Posterior vena cava (tissue), 2 donors: ENCODE data around the gene SHISA9. TPM values are rescaled to one million over a fixed set of nuclear protein-coding genes. Genes with fewer than 3 reads are reported as not detected.

Source experiments
- DNase-seq: peaks from one replicate; pipeline ENCODE4 v3.0.0-alpha.2; 2020; ENCODE audit warnings: low spot score
- intact Hi-C, 2 donors: fragments of 100-400 bp; cut with DNase I; formaldehyde crosslinking; loops; one replicate each; pipeline versions ENCODE4 v1.14.1 to v1.14.2; 2022 to 2023
- total RNA-seq, 2 donors: library from RNA; stranded (reverse); fragmentation: NEBNext Ultra II Directional; extraction: Animal tissue kit (Norgen Biotek cat#: 25700); gene quantifications; one replicate each; pipeline ENCODE4 v1.2.1, GENCODE V29; 2021
- donor health status: DM: yes; HTN: yes; CAD: no.
- donor health status: DM: yes; HTN: yes; CAD: no.

SHISA9 gene
- total RNA-seq, 2 donors from 2014 or later, result 0.14 TPM; not detected in 1

- no peak for DNase-seq
- intact Hi-C loops, result no loop called here
These were observed 237.1 kb downstream of the SHISA9 start for GRCh38 chr16:13138528-13138927.

GRCh38 chr16:13139661-13140241 is 238.4 kb downstream of the SHISA9 start:
- intact Hi-C loops, result no loop called here
- no peak for DNase-seq

- intact Hi-C loops, result no loop called here
These were observed 242.2 kb downstream of the SHISA9 start for GRCh38 chr16:13143551-13143950.

GRCh38 chr16:13146829-13147228 is 245.4 kb downstream of the SHISA9 start:
- no peak for DNase-seq
- intact Hi-C loops, result no loop called here

More at GRCh38 chr16:13143551-13143950, 242.2 kb downstream of the SHISA9 start:
- no peak for DNase-seq

- intact Hi-C loops, result no loop called here
These were observed 246.9 kb downstream of the SHISA9 start for GRCh38 chr16:13148294-13148693.

GRCh38 chr16:13148836-13149235 is 247.4 kb downstream of the SHISA9 start:
- intact Hi-C loops, result no loop called here
- no peak for DNase-seq

More at GRCh38 chr16:13148294-13148693, 246.9 kb downstream of the SHISA9 start:
- DNase-seq, result no peak

GRCh38 chr16:13150181-13150885 is 248.9 kb downstream of the SHISA9 start:
- DNase-seq, result no peak
- intact Hi-C loops, result no loop called here

- intact Hi-C loops, result no loop called here
- no peak for DNase-seq
These were observed 252.3 kb downstream of the SHISA9 start for GRCh38 chr16:13153696-13154095.

- DNase-seq, result no peak
- intact Hi-C loops, result no loop called here
These were observed 253.4 kb downstream of the SHISA9 start for GRCh38 chr16:13154799-13155198.

- intact Hi-C loops, result no loop called here
- no peak for DNase-seq
These were observed 254.0 kb downstream of the SHISA9 start for GRCh38 chr16:13155377-13155776.

GRCh38 chr16:13155780-13156179 is 254.4 kb downstream of the SHISA9 start:
- no peak for DNase-seq
- intact Hi-C loops, result no loop called here

- intact Hi-C loops, result no loop called here
- no peak for DNase-seq
These were observed 255.7 kb downstream of the SHISA9 start for GRCh38 chr16:13157082-13157481.

- no peak for DNase-seq
- intact Hi-C loops, result no loop called here
These were observed 257.0 kb downstream of the SHISA9 start for GRCh38 chr16:13158427-13158826.

GRCh38 chr16:13165024-13165423 is 263.6 kb downstream of the SHISA9 start:
- intact Hi-C loops, result no loop called here
- DNase-seq, result no peak

- intact Hi-C loops, result no loop called here
- no peak for DNase-seq
These were observed 266.7 kb downstream of the SHISA9 start for GRCh38 chr16:13168091-13168572.

GRCh38 chr16:13171313-13171712 is 269.9 kb downstream of the SHISA9 start:
- no peak for DNase-seq
- intact Hi-C loops, result no loop called here

- intact Hi-C loops, result no loop called here
- DNase-seq, result no peak
These were observed 275.3 kb downstream of the SHISA9 start for GRCh38 chr16:13176711-13177110.

- no peak for DNase-seq
- intact Hi-C loops, result no loop called here
These were observed 276.9 kb downstream of the SHISA9 start for GRCh38 chr16:13178318-13178717.

- intact Hi-C loops, result no loop called here
These were observed 280.0 kb downstream of the SHISA9 start for GRCh38 chr16:13181432-13181831.

GRCh38 chr16:13186813-13187212 is 285.4 kb downstream of the SHISA9 start:
- intact Hi-C loops, result no loop called here
- DNase-seq, result no peak

More at GRCh38 chr16:13181432-13181831, 280.0 kb downstream of the SHISA9 start:
- no peak for DNase-seq

GRCh38 chr16:13189250-13189649 is 287.9 kb downstream of the SHISA9 start:
- no peak for DNase-seq
- intact Hi-C loops, result no loop called here
